GM12878 (cell line): ENCODE results near the gene RCOR1. TPM values are rescaled to one million over a fixed set of nuclear protein-coding genes. Genes with fewer than 3 reads are reported as not detected.

Experiments
- ATAC-seq: fragments of 200-7000 bp; cut with Tn5 transposase; 3 replicates; pipeline ENCODE4 v1.9.1; 2020; ENCODE audit warnings: mild to moderate bottlenecking, moderate library complexity
- BruUV-seq: library from RNA; stranded (reverse); fragments of 400-500 nt; replicated peaks from 2 replicates; lab custom pipeline; 2021; lab: Mats Ljungman, UMichigan
- CTCF ChIA-PET: fragments of 300-600 bp; sonication (Branson Sonifier 250); formaldehyde crosslinking; extraction: SDS; loops from one replicate; lab custom pipeline; 2021; ENCODE audit warnings: inconsistent platforms; lab: Yijun Ruan, JAX
- POLR2A ChIA-PET: fragments of 350-600 bp; formaldehyde crosslinking; extraction: SDS; loops from one replicate; lab custom pipeline; 2021; ENCODE audit warnings: inconsistent platforms; lab: Charles Lee
- RAD21 ChIA-PET: fragments of 300-600 bp; sonication (Branson Sonifier 250); formaldehyde crosslinking; loops from one replicate; lab custom pipeline; 2023; ENCODE audit warnings: antibody characterized with exemption; ENCODE audit not compliant: unreplicated experiment; lab: Charles Lee
- SMC1A ChIA-PET: fragments of 300-600 bp; sonication (Branson Sonifier 250); formaldehyde crosslinking; loops from one replicate; lab custom pipeline; 2023; ENCODE audit not compliant: unreplicated experiment, uncharacterized antibody; lab: Charles Lee
- DNase-seq: peaks from one replicate; pipeline ENCODE4 v3.0.0-alpha.2; 2011; ENCODE audit warnings: low read depth, low spot score
- FAIRE-seq: peaks from 3 replicates; lab custom pipeline; 2011; peaks lifted over from hg19 to GRCh38; lab: Jason Lieb, UNC
- H2AFZ ChIP-seq: 2 replicates; pipeline ENCODE4 v1.6.0; 2011; ENCODE audit warnings: low read depth, low read length, control low read depth; ENCODE audit not compliant: control insufficient read depth
- H3K27ac ChIP-seq: 2 replicates; pipeline ENCODE4 v1.5.1; 2011; ENCODE audit warnings: control low read depth; ENCODE audit not compliant: control insufficient read depth, insufficient read depth
- H3K27me3 ChIP-seq, 2 experiments: replicated peaks in 1 of 2; 2 replicates each; pipeline versions ENCODE4 v1.6.0 to v1.6.1; 2011; ENCODE audit warnings: low read length in 1 of 2; ENCODE audit not compliant: control insufficient read depth in 2 of 2, insufficient read depth in 2 of 2
- H3K36me3 ChIP-seq, 2 experiments: 2 replicates each; pipeline ENCODE4 v1.5.1; 2011; ENCODE audit warnings: low read length in 1 of 2; ENCODE audit not compliant: control insufficient read depth in 2 of 2, insufficient read depth in 2 of 2
- H3K4me1 ChIP-seq: 2 replicates; pipeline ENCODE4 v1.6.1; 2011; ENCODE audit warnings: mild to moderate bottlenecking, low read length, moderate library complexity, mixed read lengths; ENCODE audit not compliant: control insufficient read depth, insufficient read depth
- H3K4me2 ChIP-seq: 2 replicates; pipeline ENCODE4 v1.6.0; 2011; ENCODE audit warnings: control low read depth; ENCODE audit not compliant: control insufficient read depth, insufficient read depth
- H3K4me3 ChIP-seq: fragments of 200-600 bp; sonication (generic); 2 replicates; pipeline ENCODE4 v1.5.1; 2016
- H3K79me2 ChIP-seq: 2 replicates; pipeline ENCODE4 v1.6.0; 2011; ENCODE audit warnings: low read length; ENCODE audit not compliant: control insufficient read depth, insufficient read depth
- H3K9ac ChIP-seq: 2 replicates; pipeline ENCODE4 v1.8.0; 2011; ENCODE audit warnings: low read length, control low read depth, mixed read lengths; ENCODE audit not compliant: control insufficient read depth, insufficient read depth
- H3K9me3 ChIP-seq: replicated peaks from 3 replicates; pipeline ENCODE4 v1.5.1; 2011; ENCODE audit warnings: mild to moderate bottlenecking, low read length; ENCODE audit not compliant: control insufficient read depth, insufficient read depth
- H4K20me1 ChIP-seq: 2 replicates; pipeline ENCODE4 v1.6.0; 2011; ENCODE audit not compliant: control insufficient read depth, insufficient read depth
- ATF2 ChIP-seq: IDR thresholded peaks from 2 replicates; pipeline ENCODE4 v1.6.1; 2012; ENCODE audit warnings: low read length, inconsistent platforms
- CBX5 ChIP-seq: sonication (generic); IDR thresholded peaks from 2 replicates; pipeline ENCODE4 v1.6.1; 2016; ENCODE audit warnings: low read depth, moderate library complexity, mild to moderate bottlenecking, inconsistent platforms
- CREB1 ChIP-seq: IDR thresholded peaks from 2 replicates; pipeline ENCODE4 v1.6.1; 2012; ENCODE audit warnings: low read depth, mild to moderate bottlenecking, inconsistent platforms
- CREM ChIP-seq: IDR thresholded peaks from 2 replicates; pipeline ENCODE4 v1.6.1; 2014; ENCODE audit warnings: antibody characterized with exemption, low read depth
- ETV6 ChIP-seq, 2 experiments: fragments of 450-650 bp in 1 of 2; IDR thresholded peaks in 1 of 2; conservative IDR thresholded peaks in 1 of 2; 2 replicates each; pipeline ENCODE4 v1.6.1; 2014; ENCODE audit warnings: antibody characterized with exemption in 1 of 2, borderline replicate concordance in 1 of 2, low read depth in 1 of 2, mild to moderate bottlenecking in 1 of 2, moderate library complexity in 1 of 2
- FOXK2 ChIP-seq: fragments of 450-650 bp; IDR thresholded peaks from 2 replicates; pipeline ENCODE4 v1.6.1; 2017; ENCODE audit warnings: mild to moderate bottlenecking, moderate library complexity
- PAX8 ChIP-seq: fragments of 450-650 bp; IDR thresholded peaks from 2 replicates; pipeline ENCODE4 v1.6.1; 2017; ENCODE audit warnings: mild to moderate bottlenecking, moderate library complexity
- RAD51 ChIP-seq: fragments of 450-650 bp; IDR thresholded peaks from 2 replicates; pipeline ENCODE4 v1.6.1; 2016; ENCODE audit warnings: moderate library complexity, mild to moderate bottlenecking, inconsistent platforms
- SKIL ChIP-seq: fragments of 450-650 bp; IDR thresholded peaks from 2 replicates; pipeline ENCODE4 v1.6.1; 2017; ENCODE audit warnings: mild to moderate bottlenecking, low read depth, inconsistent platforms; ENCODE audit not compliant: poor library complexity, severe bottlenecking
- SMC3 ChIP-seq: IDR thresholded peaks from 2 replicates; pipeline ENCODE4 v1.6.1; 2011; ENCODE audit warnings: low read length, improper control_type of control experiment, borderline replicate concordance
- SRF ChIP-seq, 2 experiments: IDR thresholded peaks; 2 replicates each; pipeline ENCODE4 v1.6.1; 2011; ENCODE audit warnings: low read depth in 2 of 2, low read length in 2 of 2, mild to moderate bottlenecking in 1 of 2, moderate library complexity in 1 of 2
- YBX1 ChIP-seq: fragments of 450-650 bp; IDR thresholded peaks from 2 replicates; pipeline ENCODE4 v1.6.1; 2016; ENCODE audit warnings: antibody characterized with exemption
- ZNF622 ChIP-seq: fragments of 450-650 bp; IDR thresholded peaks from 2 replicates; pipeline ENCODE4 v1.6.1; 2017; ENCODE audit warnings: mild to moderate bottlenecking, inconsistent platforms
- ZNF687 ChIP-seq: fragments of 450-650 bp; IDR thresholded peaks from 2 replicates; pipeline ENCODE4 v1.6.1; 2017; ENCODE audit warnings: mild to moderate bottlenecking, moderate library complexity
- WGBS: methylation state at CpG from one replicate; pipeline ENCODE4 v1.1.6; 2016; ENCODE audit warnings: low lambda C conversion rate; ENCODE audit not compliant: insufficient replicate concordance, insufficient coverage; ENCODE audit errors: missing lambda C conversion rate; 5-methylcytosine and 5-hydroxymethylcytosine counted together
- in situ Hi-C: fragments of 300-500 bp; cut with MboI; formaldehyde crosslinking; loops from 9 replicates; pipeline ENCODE4 v1.14.3; 2018; ENCODE audit warnings: mixed read lengths
- intact Hi-C: fragments of 100-400 bp; cut with micrococcal nuclease; formaldehyde crosslinking; loops from one replicate; pipeline ENCODE4 v1.14.2; 2022; ENCODE audit not compliant: unreplicated experiment
- polyA plus RNA-seq, 11 experiments: library from polyadenylated mRNA; depleted of rRNA in 4 of 11; unstranded in 6 of 11; stranded (reverse) in 5 of 11; fragments of >200 nt; fragmentation: Nextera tagmentation in 4 of 11; fragmentation: Illumina TruSeq in 1 of 11; extraction: Ambion mirVana in 4 of 11; extraction: Trizol in 1 of 11; gene quantifications; 1 replicate in 1 of 11; 2 replicates in 10 of 11; pipeline versions ENCODE4 v1.2.1 to v1.2.3, GENCODE V29; 2011 to 2016; ENCODE audit warnings: inconsistent platforms in 2 of 11, missing spikeins in 2 of 11, low read depth in 1 of 11
- total RNA-seq, 4 experiments: library from RNA; depleted of rRNA in 3 of 4; stranded (reverse); fragments of >200 nt in 3 of 4; fragmentation: Illumina TruSeq in 1 of 4; extraction: Trizol in 1 of 4; gene quantifications; 2 replicates each; pipeline versions ENCODE4 v1.2.1 to v1.2.3, GENCODE V29; 2013 to 2021

Gene RCOR1
- total and polyA plus RNA-seq, 10 of the 15 experiments (the other 5 are each of a cell fraction or from before 2014, with no cell fraction given) = 1.6 to 12.2 (median 4.4) TPM

- H3K36me3 ChIP-seq = peaks cover 1 to 14% of the 10 kb centered on the region in 2 experiments; a peak in 1 of 4 replicates
- H3K4me1 ChIP-seq = peaks cover 11% of the 10 kb centered on the region
- ChIA-PET SMC1A (interaction anchor here (1.2 to 2.3 kb wide), 4 partner anchors 9 to 20 kb away, joined by 3 to 10 read pairs (median 4); no protein-coding TSS in a partner anchor), CTCF (interaction anchor here (0.8 to 2.1 kb wide), 6 partner anchors 8 to 74 kb away, joined by 3 to 20 read pairs (median 4); no protein-coding TSS in a partner anchor), RAD21 (interaction anchor here (0.7 to 1.9 kb wide), 4 partner anchors 17 to 240 kb away, joined by 3 to 10 read pairs (median 4); no protein-coding TSS in a partner anchor), POLR2A (interaction anchor here (0.8 kb wide), 1 partner anchor 15 kb away, joined by 3 read pairs; no protein-coding TSS in a partner anchor)
- DNase-seq = no peak
- 100% methylated on average over 3 of the region's 3 CpGs for WGBS
- no TSS peak for BruUV-seq
- H3K9ac ChIP-seq = no peak overlapping the region
- H3K27me3 ChIP-seq = no peaks in the 10 kb centered on the region
- H3K27ac ChIP-seq = no peak overlapping the region
- no peak for ATAC-seq
- intact Hi-C loops (no loop called here), in situ Hi-C loops (no loop called here)
- no peak for FAIRE-seq
- H3K4me3 ChIP-seq = no peak overlapping the region
- no peaks in the 10 kb centered on the region for H3K79me2 ChIP-seq
- H3K9me3 ChIP-seq = no peaks in the 10 kb centered on the region; the same call in 2 of the 3 replicates
- H3K4me2 ChIP-seq = no peak overlapping the region
- H4K20me1 ChIP-seq = no peaks in the 10 kb centered on the region
- no peak overlapping the region for H2AFZ ChIP-seq
- TF ChIP-seq YBX1 (no peak), SMC3 (no peak), SKIL (no peak), CREB1 (no peak), FOXK2 (no peak), CREM (no peak), RAD51 (no peak), PAX8 (no peak), CBX5 (no peak), ZNF622 (no peak), ATF2 (no peak), SRF (IDR thresholded peaks at IDR 0.05; ENCODE audit: low read depth in 2 of 2, low read length in 2 of 2) (no peak), ETV6 (conservative IDR thresholded peaks at IDR 0.05 in 1 of 2, IDR thresholded peaks at IDR 0.05 in 1 of 2; ENCODE audit: borderline replicate concordance in 1 of 2, low read depth in 1 of 2) (no peak), ZNF687 (no peak)
Measured at GRCh38 chr14:102711946-102712345, 119.5 kb downstream of the RCOR1 start.
